Uterus (tissue), 2 donors: ENCODE data around the gene PRRT1.

Experiments
- POLR2A ChIP-seq, 2 donors: fragments of 450-650 bp; IDR thresholded peaks; one replicate each; pipeline ENCODE4 v1.6.1; 2016; ENCODE audit warnings: antibody characterized with exemption in 2 of 2, mild to moderate bottlenecking in 1 of 2, moderate library complexity in 1 of 2
- TF ChIP-seq, protein P1 (sequence below), 4 experiments: fragments of 200-600 bp in 2 of 4; fragments of 450-650 bp in 2 of 4; sonication (generic) in 2 of 4; IDR thresholded peaks; one replicate each; pipeline ENCODE4 v1.5.1; 2016 to 2019; ENCODE audit warnings: antibody characterized with exemption in 4 of 4, mild to moderate bottlenecking in 2 of 4, moderate library complexity in 1 of 4

DNA sequence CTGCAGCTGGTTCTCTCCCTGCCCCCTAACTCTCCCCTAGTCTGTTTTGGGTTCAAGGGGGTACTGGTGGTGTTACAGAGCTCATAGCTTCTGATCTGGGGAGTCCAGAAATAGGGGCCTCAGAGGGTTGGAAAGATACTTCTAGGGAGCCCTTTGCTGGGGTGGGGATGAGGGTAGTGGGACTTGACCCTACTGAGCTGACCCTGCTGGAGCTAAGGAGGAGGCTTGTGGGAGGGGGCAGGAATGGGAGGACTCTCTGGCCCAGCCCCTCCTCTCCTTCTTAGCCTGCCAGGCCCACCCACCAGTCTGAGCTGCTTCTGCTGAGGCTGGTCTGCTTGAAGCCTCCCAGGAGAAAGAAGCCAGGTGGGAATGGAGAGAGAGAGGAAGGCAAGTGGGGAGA is 12.6 kb upstream of the PRRT1 start, which contains the start of gene EGFL8:
- TF ChIP-seq, protein P1, sequence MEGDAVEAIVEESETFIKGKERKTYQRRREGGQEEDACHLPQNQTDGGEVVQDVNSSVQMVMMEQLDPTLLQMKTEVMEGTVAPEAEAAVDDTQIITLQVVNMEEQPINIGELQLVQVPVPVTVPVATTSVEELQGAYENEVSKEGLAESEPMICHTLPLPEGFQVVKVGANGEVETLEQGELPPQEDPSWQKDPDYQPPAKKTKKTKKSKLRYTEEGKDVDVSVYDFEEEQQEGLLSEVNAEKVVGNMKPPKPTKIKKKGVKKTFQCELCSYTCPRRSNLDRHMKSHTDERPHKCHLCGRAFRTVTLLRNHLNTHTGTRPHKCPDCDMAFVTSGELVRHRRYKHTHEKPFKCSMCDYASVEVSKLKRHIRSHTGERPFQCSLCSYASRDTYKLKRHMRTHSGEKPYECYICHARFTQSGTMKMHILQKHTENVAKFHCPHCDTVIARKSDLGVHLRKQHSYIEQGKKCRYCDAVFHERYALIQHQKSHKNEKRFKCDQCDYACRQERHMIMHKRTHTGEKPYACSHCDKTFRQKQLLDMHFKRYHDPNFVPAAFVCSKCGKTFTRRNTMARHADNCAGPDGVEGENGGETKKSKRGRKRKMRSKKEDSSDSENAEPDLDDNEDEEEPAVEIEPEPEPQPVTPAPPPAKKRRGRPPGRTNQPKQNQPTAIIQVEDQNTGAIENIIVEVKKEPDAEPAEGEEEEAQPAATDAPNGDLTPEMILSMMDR (IDR thresholded peaks at IDR 0.05): no peak
- no peak for TF ChIP-seq POLR2A (IDR thresholded peaks at IDR 0.05)
